Glutamatergic neuron (in vitro differentiated cells): ENCODE data around the gene ZBED4. TPM values are rescaled to one million over a fixed set of nuclear protein-coding genes. Genes with fewer than 3 reads are reported as not detected.
"Not testable (repeated sequence)": the region's sequence is repeated elsewhere in the genome, so short reads cannot be mapped to it uniquely, and the experiment has no call there.

Source experiments
- DNase-seq: peaks from one replicate; pipeline ENCODE4 v3.0.0; 2022
- H3K27ac Mint-ChIP-seq: one replicate; pipeline ENCODE4 v1.8.0; 2020; ENCODE audit warnings: mild to moderate bottlenecking, mixed read lengths, inconsistent platforms; ENCODE audit not compliant: unreplicated experiment
- H3K27me3 Mint-ChIP-seq: one replicate; pipeline ENCODE4 v1.8.0; 2020; ENCODE audit warnings: mild to moderate bottlenecking, moderate library complexity, mixed read lengths, inconsistent platforms; ENCODE audit not compliant: unreplicated experiment
- H3K36me3 Mint-ChIP-seq: one replicate; pipeline ENCODE4 v1.8.0; 2020; ENCODE audit warnings: mild to moderate bottlenecking, mixed read lengths, inconsistent platforms; ENCODE audit not compliant: unreplicated experiment
- H3K4me1 Mint-ChIP-seq: one replicate; pipeline ENCODE4 v1.8.0; 2020; ENCODE audit warnings: mild to moderate bottlenecking, low read depth, mixed read lengths, inconsistent platforms; ENCODE audit not compliant: unreplicated experiment
- H3K4me3 Mint-ChIP-seq: one replicate; pipeline ENCODE4 v1.8.0; 2020; ENCODE audit warnings: mild to moderate bottlenecking, mixed read lengths, inconsistent platforms; ENCODE audit not compliant: unreplicated experiment
- H3K9me3 Mint-ChIP-seq: one replicate; pipeline ENCODE4 v1.8.0; 2020; ENCODE audit warnings: mild to moderate bottlenecking, moderate library complexity, mixed read lengths, inconsistent platforms; ENCODE audit not compliant: unreplicated experiment
- CTCF ChIP-seq: fragments of 200-600 bp; sonication (generic); IDR thresholded peaks from one replicate; pipeline ENCODE4 v1.5.0; 2021; ENCODE audit not compliant: partially characterized antibody, unreplicated experiment
- total RNA-seq: library from RNA; stranded (reverse); fragmentation: NEBNext Ultra II Directional; extraction: Animal tissue kit (Norgen Biotek cat#: 25700); gene quantifications from one replicate; pipeline ENCODE4 v1.2.1, GENCODE V29; 2021; ENCODE audit not compliant: unreplicated experiment

The ZBED4 gene
- total RNA-seq, 1 donor from 2014 or later = 53.5 TPM

- no peak overlapping the region for H3K4me3 Mint-ChIP-seq
- H3K36me3 Mint-ChIP-seq = no peaks in the 10 kb centered on the region
These were observed 4.9 kb upstream of the ZBED4 start for GRCh38 chr22:49848690-49849160.

GRCh38 chr22:49849161-49850020 lies 4.3 kb upstream of the ZBED4 start:
- Mint-ChIP-seq H3K27ac (no peak overlapping the region), H3K4me3 (no peak overlapping the region), H3K27me3 (peaks cover 24% of the 10 kb centered on the region)

More at GRCh38 chr22:49848690-49849160, 4.9 kb upstream of the ZBED4 start:
- TF ChIP-seq CTCF = no peak
- Mint-ChIP-seq H3K9me3 (peaks cover 10% of the 10 kb centered on the region), H3K4me1 (peaks cover 9% of the 10 kb centered on the region), H3K27ac (no peak overlapping the region), H3K27me3 (peaks cover 22% of the 10 kb centered on the region)
- no peak for DNase-seq

GRCh38 chr22:49850021-49850911 lies 3.4 kb upstream of the ZBED4 start:
- peaks cover 27% of the 10 kb centered on the region for H3K27me3 Mint-ChIP-seq
- H3K4me3 Mint-ChIP-seq = peak overlapping the region; percentile 58
- no peak for TF ChIP-seq CTCF
- H3K36me3 Mint-ChIP-seq = no peaks in the 10 kb centered on the region
- H3K9me3 Mint-ChIP-seq = peaks cover 8% of the 10 kb centered on the region
- no peak overlapping the region for H3K27ac Mint-ChIP-seq
- H3K4me1 Mint-ChIP-seq = peaks cover 12% of the 10 kb centered on the region
- DNase-seq = no peak

More at GRCh38 chr22:49849161-49850020, 4.3 kb upstream of the ZBED4 start:
- Mint-ChIP-seq H3K36me3 (no peaks in the 10 kb centered on the region), H3K4me1 (peaks cover 9% of the 10 kb centered on the region), H3K9me3 (peaks cover 10% of the 10 kb centered on the region)
- DNase-seq = peak; percentile 27
- no peak for TF ChIP-seq CTCF

- Mint-ChIP-seq H3K9me3 (peaks cover 10% of the 10 kb centered on the region), H3K27me3 (peaks cover 27% of the 10 kb centered on the region), H3K36me3 (no peaks in the 10 kb centered on the region), H3K27ac (peak overlapping the region; percentile 72), H3K4me3 (peak overlapping the region; percentile 80), H3K4me1 (peaks cover 22% of the 10 kb centered on the region)
- no peak for DNase-seq
- no peak for TF ChIP-seq CTCF
These were observed 2.5 kb upstream of the ZBED4 start for GRCh38 chr22:49850959-49851802.

- not testable (repeated sequence) for H3K9me3 Mint-ChIP-seq, H3K36me3 Mint-ChIP-seq, DNase-seq, H3K27ac Mint-ChIP-seq
- Mint-ChIP-seq H3K4me3 (peak overlapping the region; percentile 70), H3K27me3 (peaks cover 25% of the 10 kb centered on the region), H3K4me1 (peaks cover 22% of the 10 kb centered on the region)
These were observed 1.1 kb upstream of the ZBED4 start for GRCh38 chr22:49852568-49852897.
